ENCODE measurements around the gene HCN1.

DNA sequence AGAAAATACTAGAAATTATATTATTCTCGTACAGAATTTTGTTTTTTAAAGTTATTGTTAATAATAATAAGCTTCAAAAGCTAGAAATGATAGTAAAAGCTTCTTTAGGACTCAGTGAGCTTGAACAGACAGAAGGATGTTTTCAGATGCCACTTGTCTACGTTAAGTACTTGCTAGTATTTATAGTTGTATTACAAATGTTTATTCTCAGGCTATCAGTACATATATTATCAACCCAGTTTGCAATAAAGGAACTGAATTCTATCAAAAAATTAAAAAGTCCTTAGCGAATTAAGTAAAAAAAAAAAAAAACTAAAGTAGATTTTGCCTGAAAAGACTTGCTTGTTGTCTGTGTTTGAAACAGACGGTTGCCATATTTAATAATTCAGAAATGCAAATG is 23.9 kb downstream of the HCN1 start:
- TF ChIP-seq GATA3 (IDR thresholded peaks at IDR 0.05; ENCODE audit: low read depth, low read length) (no peak), GATA2 (IDR thresholded peaks at IDR 0.05; ENCODE audit: low read depth, low read length) (no peak)

Measured in SH-SY5Y (cell line).